ENCODE data around the gene METTL16.
"Not testable (repeated sequence)": the region's sequence is repeated elsewhere in the genome, so short reads cannot be mapped to it uniquely, and the experiment has no call there.

Gene METTL16

DNA sequence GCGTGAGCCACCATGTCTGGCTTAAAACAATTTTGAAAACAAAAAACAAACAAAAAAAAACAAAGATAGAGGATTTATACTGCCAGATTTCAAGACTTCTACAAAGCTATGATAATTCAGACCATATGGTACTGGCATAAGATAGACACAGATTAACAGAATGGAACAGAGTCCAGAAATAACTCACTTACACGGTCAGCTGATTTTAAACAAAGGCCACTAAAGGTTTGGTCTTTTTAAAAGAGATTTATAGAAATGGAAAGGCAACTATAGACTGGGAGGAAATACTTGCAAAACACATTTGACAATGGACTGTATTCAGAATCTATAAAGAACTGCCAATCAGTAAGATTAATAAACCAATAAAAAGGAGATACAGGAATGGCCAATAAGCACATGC, 62.2 kb downstream of the METTL16 start:
- DNase-seq, result no peak

DNA sequence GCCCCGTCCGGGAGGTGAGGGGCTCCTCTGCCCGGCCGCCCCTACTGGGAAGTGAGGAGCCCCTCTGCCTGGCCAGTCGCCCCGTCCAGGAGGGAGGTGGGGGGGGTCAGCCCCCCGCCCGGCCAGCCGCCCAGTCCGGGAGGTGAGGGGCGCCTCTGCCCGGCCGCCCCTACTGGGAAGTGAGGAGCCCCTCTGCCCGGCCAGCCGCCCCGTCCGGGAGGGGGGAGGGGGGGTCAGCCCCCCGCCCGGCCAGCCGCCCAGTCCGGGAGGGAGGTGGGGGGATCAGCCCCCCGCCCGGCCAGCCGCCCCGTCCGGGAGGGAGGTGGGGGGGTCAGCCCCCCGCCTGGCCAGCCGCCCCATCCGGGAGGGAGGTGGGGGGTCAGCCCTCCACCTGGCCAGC, 64.2 kb downstream of the METTL16 start:
- not testable (repeated sequence) for DNase-seq

DNA sequence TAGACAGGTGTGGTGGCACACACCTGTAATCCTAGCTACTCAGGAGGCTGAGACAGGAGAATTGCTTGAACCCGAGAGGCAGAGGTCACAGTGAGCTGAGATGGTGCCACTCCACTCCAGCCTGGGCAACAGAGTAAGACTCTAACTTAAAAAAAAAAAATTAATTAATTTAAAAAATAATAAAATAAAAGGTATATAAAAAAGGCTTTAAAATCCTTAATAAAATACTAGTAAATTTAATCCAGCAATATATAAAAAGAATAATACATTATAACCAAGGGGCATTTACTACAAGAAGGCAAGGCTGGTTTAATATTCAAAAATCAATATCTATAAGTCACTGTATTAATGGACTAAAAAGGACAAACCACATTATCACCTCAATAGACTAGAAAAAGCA, 66.0 kb downstream of the METTL16 start:
- DNase-seq, result no peak

DNA sequence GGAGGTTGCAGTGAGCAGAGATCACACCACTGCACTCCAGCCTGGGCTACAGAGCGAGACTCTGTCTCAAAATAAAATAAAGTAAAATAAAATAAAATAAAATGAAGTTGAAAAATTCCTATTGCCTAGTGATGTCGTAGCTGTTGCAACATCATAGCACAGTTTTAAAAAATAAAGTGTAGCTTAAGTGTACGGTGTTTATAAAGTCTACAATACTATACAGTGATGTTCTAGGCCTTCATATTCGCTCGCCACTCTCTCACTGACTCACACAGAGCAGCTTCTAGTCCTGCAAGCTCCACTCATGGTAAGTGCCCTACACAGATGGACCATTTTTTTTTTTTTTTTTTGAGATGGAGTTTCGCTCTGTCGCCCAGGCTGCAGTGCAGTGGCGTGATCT, 67.3 kb downstream of the METTL16 start:
- DNase-seq, result no peak

DNA sequence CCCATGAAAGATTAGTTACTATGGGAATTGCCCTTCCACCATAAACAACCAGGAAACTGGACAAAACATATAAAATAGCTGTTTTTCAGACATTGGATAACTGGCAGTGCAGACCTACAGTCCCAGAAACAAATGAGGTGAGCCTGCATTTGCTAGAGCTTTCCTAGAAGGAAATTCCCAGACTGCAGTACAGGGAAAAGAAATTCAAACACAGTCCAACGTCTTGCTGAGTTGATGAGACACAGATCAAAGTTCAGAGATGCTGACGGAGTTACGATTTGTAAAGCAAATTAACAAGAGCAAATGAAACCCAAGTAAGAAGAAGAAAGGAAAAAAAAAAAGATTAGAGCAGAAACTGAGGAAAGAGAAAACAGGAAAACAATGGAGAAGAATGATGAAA, 69.5 kb downstream of the METTL16 start:
- DNase-seq, result no peak

DNA sequence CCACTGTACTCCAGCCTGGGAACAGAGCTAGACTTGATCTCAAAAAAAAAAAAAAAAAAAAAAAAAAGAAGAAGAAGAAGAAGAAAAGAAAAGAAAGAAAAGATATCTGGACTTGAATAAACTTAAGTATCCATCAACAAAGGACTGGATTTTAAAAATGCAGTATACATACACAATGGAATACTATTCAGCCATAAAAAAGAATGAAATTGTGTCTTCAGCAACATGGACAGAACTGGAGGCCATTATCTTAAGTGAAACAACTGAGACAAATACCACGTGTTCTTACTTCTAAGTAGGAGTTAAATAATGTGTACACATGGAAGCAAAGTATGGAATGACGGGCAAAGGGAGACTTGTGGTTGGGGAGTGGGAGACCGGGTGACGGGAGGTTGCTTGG, 70.8 kb downstream of the METTL16 start:
- no peak for DNase-seq

DNA sequence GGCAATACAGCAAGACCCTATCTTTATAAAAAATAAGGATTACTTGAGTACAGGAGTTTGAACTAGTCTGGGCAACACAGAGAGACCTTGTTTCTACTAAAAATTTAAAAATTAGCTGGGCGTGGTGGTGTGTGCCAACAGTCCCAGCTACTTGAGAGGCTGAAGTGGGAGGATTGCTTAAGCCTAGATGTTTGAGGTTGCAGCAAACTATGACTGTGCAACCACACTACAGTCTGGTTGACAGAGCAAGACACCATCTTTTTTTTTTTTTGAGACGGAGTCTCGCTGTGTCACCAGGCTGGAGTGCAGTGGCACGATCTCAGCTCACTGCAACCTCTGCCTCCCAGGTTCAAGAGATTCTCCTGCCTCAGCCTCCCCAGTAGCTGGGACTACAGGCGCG, 71.7 kb downstream of the METTL16 start:
- not testable (repeated sequence) for DNase-seq

DNA sequence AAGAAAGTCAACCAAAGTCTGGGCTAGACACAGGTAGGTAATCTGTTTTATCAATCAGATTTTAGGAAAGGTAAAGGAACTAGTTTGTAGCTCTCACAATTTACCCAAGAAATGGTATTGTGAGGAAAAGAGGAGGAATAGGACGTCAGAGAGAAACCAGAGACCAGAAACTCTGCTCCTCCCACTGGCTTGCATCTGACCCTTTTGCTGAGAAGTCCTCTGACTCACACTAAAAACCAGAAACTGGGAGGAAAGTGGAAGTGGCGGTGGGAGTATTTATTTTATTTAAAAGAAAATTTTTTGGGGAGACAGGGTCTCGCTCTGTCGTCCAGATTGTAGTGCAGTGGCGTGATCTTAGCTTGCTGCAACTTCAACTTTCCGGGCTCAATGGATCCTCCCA, 72.9 kb downstream of the METTL16 start:
- DNase-seq, result no peak

DNA sequence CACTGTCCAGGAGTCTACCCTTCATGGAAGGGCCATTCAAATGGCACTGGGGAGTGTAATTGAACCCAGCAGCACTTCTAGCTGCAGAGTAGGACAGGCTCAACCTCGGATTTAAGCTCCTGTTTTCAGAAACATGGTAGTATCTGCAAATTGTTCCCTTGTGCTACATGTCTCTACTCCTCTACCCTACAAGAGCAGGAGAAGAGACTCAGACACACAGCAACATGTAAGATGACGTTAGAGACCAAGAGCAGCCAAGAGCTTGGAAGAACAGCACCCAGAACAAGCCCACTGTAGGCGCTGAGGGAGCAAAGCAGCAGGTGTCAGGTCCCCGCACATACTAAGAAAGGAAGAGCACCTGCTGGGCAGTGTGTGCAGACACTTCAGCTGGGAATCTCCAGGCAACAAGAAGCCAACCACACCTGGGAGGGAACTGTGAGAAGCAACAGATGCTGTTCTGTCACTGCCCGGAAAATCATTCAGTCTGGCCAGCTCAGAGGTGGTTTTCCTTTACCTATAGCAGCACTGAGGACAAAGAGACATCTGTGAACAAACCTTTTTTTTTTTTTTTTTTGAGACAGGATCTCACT, 75.3 kb downstream of the METTL16 start:
- no peak for DNase-seq

DNA sequence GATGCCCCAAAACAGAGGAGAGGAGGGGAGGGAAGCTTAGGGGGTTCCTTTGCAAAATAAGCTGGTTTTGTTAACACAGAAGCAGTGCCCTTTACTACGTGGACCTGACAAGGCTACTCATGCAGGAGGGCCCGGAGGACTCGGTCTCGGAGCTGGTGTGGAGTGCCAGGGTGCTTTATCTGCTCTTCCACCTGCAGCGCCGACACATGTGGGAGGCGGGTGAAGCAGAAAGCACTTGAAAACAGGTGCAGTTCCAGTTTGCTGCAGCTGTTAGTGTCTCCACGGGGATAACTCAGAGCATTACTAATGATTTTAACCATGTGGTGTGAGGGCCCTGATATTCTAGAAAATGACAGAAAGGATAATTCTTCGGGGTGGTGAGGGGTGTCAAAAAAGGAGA, 75.8 kb downstream of the METTL16 start:
- no peak for DNase-seq

DNA sequence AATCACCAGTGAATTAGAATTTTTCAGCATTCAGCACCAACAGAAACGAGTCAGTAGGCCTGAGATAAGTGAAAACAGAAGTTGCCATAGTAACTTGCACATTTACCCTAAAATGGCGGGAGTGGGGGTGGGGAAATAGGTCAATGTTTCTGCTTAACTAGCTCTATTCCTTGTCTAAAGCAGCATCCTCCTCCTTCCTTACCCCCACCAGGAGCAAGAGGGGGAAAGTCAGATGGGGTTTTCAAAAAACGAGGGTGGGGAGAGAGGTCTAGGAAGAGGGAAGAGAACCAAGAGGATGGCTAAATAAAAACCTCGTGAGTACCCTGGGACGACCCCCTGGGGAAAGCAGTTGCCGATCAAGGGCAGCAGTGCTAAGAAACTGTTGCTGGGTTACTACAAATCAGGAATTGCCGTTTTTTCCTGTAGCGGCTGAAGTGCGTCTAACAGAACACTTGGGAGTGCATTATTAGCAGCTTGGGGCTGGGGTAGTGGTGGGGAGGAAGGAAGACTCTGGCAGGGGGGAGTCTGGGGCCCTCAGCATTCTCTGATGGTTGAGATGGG, 76.4 kb downstream of the METTL16 start:
- no peak for DNase-seq

DNA sequence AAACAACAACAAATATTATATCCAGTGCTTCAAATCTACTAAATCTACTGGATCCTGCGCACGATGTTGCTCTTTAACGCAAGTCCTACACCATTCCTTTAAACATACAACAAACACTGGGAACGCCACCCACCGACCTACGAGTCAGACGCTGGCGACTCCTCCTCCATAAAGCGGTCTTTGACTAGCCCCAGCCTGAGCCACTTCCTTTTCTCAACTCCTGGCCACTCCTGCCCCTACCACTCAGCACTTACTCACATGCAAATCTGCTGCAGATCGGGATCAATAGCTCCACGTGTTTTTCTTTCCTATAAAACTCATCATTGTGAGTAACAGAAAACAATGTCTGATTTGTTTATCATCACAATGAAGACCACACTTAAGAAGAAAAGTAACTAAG, 78.0 kb downstream of the METTL16 start:
- DNase-seq, result no peak

DNA sequence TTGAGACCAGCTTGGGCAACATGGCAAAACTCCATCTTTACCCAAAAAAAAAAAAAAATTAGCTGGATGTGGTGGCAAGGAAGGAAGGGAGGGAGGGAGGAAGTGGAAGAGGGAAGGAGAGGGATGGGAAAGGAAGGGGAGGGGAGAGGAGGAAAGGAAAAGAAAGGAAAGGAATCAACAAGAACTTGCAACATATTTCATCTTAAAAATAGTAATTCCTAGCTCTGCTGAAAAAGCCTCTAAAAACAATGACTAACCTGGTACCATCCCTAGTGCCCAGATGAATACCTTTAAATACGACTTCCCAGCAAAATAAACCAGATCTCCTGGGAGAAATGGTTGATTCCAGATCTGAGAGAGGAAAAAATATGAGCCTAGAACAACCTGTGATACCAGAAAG, 83.8 kb downstream of the METTL16 start:
- no peak for DNase-seq

DNA sequence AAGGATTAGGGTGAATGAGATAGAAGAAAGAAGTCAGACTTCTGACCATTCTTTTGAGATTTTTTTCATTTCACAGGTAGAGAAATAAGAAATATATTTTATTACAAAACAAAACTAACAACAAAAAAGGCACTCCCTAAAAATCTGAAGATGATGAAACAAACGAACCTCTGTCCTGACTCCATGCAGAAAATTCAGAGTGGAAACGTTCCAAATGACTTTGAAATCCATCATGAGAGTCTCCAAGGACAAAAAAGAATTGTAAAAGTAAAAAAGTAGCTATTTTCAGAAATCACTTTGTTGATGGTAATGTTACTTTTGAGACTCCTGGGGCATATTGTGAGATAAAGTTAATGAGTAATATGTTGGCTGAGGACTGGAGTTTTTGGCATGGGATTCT, 84.5 kb downstream of the METTL16 start:
- DNase-seq, result no peak

DNA sequence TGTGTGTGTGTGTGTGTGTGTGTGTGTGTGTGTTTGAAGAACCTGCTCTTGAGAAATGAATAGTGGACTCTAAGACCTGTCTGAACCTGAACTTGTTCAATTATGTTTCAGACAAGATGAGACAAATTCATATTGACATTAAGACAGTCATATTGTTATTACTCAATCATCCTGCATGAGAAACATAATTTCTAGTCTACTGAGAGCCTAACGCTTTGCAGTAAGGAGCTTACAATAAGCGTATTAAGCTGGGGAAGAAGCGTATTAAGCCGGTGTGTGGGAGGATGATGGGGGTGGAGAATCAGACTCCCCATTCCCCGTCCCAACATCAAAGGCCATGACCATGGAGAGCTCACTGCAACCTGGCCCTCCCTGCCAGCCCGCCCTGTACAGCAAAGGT, 88.4 kb downstream of the METTL16 start:
- DNase-seq, result no peak

DNA sequence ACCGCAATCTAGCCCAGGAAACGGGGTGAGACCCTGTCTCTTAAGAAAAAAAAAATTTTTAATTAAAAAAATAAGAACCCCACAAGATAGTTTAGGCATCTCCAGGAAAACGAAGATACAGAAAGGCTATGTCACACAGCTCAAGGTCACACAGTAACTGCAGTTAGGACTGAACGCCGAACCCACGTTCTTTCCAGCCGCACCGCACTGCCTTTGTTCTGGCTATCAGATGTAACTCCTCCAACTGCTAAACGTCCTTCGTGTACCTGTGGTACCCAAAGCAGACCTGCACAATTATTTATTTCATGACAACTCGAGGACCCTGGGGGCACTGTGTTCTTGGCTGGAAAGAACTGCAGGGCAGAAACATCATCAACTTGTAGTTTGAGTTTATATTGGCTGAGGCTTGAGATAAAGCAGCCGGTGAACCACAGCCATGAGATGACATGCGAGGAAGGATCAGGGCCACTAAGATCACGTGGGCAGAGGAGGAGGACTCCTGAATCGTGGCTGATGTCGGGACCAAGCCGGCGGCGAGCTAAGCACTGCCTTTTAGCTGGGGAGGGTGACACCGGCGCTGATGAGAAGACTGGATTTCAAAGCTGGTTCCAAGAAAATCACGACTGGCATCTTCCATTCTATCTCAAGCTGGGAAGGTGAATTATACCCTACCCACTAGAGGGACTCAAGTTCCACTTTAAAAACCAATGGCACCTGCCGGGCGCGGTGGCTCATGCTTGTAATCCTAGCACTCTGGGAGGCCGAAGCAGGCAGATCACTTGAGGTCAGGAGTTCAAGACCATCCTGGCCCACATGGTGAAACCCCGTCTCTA, 90.2 kb downstream of the METTL16 start:
- no peak for DNase-seq

DNA sequence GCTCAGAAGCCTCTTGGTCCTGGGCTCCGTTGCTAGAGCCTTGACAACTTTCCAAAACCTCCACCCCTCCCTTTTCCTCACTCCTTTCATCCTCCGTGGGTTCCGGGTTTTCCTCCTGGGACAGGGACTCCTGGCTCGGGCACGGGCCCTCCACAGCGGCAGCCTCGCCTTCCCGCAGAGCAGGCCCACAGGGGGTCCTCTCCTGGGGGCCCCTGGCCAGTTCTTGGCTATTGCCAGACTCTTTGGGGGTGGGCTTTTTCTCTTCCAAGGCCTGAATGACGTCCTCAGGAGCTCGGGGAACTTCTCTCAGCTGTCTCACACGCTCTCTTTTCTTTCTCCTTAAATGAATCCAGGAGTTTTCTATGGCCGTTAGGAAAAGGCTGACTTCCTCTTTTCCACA, 91.5 kb downstream of the METTL16 start:
- no peak for DNase-seq

DNA sequence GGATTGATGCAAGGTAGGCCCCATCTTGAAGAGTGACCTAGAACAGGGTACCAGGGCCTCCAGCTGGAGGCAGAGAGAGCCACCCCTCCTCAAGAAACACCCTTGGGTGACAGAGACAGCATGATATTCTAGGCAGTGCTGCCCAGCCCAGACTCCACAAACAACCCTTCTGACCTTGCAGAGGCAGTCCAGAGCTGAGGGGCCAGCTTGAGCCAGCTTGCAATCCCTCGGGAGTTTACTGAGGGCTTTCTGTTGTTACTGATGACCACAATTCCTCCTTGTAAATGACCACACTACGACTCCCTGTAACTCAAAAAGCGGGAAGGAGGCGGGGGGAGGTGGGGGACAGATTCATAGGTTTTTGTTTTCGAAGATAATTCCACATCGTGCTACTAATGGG, 92.2 kb downstream of the METTL16 start:
- DNase-seq, result no peak

DNA sequence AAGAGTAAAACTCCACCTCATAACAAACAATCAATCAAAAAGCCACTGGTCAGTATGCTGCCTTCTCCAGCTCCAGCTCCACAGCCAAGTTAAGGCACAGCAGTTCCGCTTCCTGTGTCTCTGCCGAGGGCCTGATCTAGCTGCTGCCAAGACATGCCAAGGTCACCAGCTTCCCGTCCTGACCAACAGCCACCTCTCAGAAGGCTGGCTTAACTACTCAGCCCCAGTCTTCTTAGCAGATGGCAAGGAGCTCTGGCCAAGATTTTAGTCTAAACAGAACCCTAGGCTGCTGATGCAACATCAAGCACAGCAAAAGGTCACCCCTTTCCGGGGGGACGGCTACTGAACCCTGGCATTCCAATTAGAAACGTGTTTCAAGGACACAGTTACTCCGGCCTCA, 93.1 kb downstream of the METTL16 start:
- DNase-seq, result no peak

DNA sequence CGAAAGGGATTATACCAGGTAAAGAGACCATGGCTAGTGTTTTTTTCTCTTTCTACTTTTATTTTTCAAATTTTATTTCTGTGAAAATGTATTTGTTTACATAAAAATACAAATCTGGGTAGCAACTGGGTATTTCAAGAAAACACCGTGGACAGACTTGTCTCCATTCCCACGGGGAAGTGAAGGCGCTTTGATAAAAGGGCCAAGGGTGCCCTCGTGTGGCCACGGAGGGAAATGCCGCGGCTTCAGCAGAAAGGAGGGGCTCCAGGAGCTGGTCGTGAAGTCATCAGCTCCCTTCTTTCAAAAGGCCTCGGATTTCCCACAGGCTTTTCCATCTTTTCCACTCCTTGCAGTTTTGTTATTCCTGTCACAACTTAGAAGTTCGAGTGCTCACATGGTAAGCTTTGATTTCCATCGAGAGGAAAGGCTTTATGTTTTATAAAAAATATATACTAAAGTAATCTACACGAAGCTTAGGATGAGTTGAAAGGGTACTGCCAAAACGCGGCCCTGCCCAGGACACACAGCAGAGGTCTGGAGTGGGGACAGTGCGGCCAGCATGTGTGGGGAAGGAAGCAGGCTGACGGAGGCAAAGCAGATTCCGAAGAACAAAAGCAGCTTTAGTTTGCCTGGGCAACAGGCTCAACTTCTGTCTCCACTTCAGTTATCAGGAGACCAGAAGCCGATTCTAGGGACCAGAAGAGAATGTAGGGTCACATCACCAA, 95.5 kb downstream of the METTL16 start:
- DNase-seq, result peak; percentile 90

DNA sequence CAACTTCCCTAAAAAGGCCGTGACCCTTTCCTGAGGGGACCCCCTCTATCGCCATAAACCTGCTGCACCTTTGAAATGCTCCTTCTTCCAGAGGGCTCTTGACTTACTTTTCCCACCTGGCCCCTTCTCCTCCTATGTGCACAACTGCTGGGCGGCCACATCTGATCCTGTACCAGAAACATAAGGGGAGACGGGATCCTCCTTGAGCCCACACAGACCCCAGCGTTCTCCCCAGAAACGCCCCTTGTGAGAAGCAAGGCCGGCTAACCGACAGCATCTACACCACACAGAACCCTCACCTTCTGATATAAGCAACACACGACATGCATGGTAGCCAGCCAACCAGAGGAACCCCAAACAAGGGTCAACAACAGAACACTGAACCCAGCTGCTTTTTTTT, 96.6 kb downstream of the METTL16 start:
- DNase-seq, result no peak

DNA sequence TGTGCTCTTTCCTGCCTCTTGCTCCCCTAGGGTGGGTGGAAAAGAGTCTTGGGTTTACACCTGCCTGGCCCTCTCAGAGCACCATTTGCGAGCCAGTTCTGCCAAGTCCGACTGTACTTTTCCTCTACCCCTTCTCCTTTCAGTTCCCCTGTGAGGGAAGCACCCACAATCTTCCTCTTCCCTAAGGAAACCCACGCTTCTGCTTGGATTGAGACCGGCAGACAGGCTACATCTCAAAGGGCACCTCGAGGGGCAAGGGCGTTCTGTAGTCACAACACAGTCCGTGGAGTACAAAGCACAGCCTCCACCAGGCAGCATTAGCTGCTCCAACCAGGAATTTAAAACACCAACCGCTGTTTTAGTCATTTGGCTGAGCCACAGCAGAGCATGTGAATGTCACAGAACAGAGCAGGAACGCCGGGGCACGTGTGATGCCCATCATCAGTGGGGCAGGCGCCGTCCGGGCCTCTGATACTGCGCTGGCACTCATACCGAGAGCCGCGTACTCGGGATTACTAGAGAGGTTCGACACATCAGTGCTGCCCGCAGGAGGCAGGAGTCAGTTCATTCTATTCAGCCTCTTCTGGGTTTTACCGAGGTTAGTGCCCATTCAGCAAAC, 97.1 kb downstream of the METTL16 start:
- no peak for DNase-seq

DNA sequence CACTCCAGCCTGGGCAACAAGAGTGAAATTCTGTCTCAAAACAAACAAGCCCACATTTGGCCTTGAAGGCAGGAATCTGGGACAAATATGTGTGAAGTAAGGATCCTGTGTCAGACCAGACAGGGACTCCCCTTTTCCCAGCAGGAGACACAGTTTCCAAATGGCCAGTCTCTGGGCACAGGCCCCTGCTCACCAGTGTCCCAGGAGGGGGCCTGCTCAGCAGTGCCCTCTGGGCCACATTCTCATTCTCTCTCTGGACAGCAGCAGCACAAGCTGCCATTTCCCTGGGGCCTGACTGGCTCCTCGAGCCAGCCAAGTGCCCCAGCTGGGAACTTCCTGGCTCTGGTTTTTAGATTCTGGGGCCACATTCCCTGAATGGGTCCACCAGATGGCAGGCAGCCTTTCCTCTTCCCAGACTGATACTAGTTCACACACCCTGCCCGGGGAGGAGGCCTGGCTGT, 99.1 kb downstream of the METTL16 start:
- DNase-seq, result no peak

Measured in stimulated activated CD4-positive, alpha-beta T cell treated with anti-CD3 and anti-CD28 coated beads, Interleukin-2, amount 100 ng/mL, for 24 hours (primary cell).